Iris pigment epithelial cell (primary cell): Measurements from ENCODE around the gene CSAD.
"Not testable (repeated sequence)": the region's sequence is repeated elsewhere in the genome, so short reads cannot be mapped to it uniquely, and the experiment has no call there.

Source experiments
- DNase-seq: peaks from one replicate; pipeline ENCODE4 v3.0.0-alpha.2; 2011; ENCODE audit warnings: low read depth

Gene CSAD

GRCh38 chr12:53145383-53146260 is 35.1 kb downstream of the CSAD start:
- no peak for DNase-seq

GRCh38 chr12:53143355-53143754 is 37.4 kb downstream of the CSAD start:
- no peak for DNase-seq

DNA sequence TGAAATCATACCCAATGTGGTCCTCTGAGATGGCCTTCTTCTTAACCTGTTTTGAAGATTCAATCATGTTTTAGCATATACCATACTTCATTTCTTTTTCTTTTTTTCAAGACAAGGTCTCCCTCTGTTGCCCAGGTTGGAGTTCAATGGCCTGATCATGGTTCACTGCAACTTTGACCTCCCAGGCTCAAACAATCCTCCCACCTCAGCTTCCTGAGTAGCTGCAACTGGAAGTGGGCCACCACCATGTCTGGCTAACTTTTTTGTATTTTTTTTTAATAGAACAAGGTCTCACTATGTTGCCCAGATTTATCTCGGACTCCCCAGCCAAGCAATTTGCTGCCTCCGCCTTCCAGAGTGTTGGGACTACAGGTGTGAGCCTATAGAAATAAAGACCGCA is 47.0 kb downstream of the CSAD start:
- no peak for DNase-seq

DNA sequence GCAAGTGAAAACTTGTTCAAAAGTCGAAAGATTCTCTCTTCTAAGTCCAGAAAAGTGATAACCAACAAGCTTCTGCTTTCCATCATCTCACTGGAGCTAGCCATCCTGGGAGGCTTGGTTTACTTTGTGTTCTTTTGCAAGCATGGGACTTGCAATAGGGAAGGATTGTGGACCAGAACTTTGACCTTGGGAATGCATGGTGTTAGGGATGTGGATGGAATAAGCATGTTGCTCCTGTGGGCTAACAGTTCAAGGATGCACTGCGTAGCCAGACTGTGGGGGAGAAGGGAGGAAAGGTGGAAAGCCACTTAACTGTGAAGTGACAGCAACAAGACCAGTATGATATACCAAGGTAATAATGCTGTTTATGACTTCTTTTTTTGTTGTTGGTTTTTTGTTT is 48.9 kb downstream of the CSAD start:
- no peak for DNase-seq

GRCh38 chr12:53128780-53129569 is 51.8 kb downstream of the CSAD start:
- no peak for DNase-seq

DNA sequence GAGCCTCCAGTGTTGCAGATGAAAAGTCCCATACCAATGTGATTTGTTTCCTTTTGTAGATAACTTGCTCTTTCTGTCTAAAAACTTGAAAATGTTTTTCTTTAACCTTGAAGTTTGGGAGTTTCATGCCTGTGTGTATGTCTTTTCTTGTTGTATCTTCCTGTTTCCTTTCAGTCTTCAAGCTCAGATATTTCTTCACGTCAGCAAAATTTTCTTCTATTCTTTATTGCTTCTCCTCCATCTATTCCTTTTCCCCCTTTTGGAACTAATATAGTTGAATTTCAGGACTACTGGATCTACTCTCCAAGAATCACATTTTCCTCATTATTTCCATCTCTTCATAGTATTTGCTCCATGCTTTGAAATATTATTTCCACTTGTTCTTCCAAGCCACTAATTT is 53.6 kb downstream of the CSAD start:
- no peak for DNase-seq

DNA sequence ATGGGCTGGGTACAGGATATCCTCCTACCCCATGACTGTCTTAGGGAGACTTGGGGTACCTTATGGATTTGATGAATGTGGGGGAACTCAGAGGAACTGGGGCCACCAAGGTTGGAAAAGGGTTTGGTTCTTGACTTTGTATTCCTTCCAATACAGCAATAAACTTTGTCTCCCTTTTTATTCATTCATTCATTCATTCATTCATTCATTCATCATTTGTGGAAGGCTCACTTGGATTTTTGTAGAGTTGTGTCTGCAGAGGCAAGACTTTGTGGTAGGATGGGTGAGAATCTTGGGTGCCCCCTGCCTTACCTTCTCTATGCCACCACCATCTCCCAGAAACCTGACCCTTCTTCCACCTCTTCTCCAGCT is 56.4 kb downstream of the CSAD start:
- DNase-seq = no peak

DNA sequence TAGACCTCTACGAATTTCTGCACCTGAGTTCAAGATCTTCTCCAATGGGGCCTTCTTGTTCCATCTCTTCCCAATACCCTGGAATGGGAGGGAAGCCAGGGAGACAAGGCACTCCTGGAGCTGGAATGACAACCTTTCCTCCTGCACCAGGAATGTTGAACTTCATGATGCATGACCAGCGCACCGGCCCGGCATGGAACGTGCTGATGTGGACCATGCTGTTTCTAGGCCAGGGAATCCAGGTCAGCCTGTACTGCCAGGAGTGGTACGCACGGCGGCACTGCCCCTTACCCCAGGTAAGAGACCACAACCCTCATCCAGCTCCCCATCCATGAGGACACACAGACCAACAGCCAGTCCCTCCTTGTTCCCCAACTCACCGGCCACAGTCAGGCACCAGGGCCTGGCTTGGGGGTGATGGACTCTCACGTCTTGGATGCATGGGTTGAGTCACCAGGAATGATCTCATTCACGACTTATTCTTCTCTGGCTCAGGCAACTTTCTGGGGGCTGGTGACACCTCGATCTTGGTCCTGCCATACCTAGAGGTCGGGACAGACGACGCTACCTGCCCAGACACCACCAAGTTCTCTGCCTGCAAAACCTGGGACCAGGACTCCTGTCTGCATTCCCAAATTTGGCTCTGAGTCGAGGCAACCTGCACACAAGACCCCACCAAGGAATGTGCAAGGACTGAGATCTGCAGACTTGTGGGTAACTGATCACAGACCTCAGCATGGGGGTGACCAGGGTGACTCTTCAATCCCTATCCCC is 57.0 kb downstream of the CSAD start:
- DNase-seq = peak; percentile 54

GRCh38 chr12:53122961-53123468 is 57.7 kb downstream of the CSAD start:
- DNase-seq = no peak

DNA sequence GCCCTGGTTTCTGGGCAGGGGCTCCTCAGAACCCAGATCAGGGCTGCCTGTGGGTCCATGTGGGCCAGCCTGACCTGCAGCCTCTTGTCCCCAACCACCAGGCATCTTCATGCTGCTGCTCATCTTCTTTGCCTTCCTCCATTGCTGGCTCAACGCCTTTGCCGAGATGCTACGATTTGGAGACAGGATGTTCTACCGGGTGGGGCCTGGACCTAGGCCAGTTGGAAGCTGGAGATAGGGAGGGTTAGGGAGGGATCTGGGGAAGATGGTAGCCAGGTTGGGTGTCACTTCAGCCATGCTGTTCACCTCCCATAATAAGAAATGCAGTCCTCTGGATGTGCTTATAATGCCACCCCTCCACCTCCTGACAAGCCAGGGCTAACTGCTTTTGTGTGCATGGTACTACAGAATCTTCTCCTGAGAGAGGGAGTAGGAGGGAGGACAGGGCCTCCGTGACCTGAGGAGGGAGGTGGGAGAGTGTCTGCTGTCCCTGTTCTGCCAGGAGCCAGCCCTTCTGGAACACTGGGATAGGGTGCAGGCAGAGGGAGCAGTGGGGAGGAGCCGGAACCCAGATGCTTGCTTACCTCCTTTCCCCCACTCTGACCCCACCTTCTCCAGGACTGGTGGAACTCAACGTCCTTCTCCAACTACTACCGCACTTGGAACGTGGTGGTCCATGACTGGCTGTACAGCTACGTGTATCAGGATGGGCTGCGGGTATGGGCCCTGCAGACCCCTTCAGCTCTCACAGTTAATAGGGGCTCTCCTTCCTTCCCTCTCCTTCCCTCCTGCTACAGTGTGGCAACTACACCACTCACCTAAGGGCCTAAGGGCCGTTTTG is 59.8 kb downstream of the CSAD start:
- no peak for DNase-seq

DNA sequence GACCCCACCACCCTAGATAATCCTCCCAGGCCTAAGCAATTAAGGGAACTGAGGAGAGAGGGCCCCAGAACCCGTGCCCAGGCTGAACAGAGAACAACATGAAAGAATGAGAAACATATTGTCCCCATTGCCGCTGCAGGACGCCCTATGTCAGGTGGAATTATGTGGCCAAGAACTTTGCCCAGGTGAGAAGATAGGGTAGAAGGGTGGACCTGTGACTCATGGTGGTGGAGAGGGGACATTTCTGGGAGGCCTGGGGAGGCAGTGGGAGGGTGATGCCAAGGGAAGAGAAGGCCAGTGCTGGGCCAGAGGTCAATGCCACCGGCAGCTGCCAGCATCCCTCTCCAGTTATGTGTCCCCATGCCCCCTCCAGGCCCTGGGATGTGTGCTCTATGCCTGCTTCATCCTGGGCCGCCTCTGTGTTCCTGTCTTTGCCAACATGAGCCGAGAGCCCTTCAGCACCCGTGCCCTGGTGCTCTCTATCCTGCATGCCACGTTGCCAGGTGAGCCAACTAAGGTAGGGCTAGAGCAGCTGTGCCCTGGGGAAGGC is 61.9 kb downstream of the CSAD start:
- DNase-seq = no peak

GRCh38 chr12:53115891-53116648 is 64.7 kb downstream of the CSAD start:
- DNase-seq = no peak

- DNase-seq = no peak
Observed at GRCh38 chr12:53115112-53115890, 65.4 kb downstream of the CSAD start.

- no peak for DNase-seq
Observed at GRCh38 chr12:53113951-53114350, 66.8 kb downstream of the CSAD start.

- no peak for DNase-seq
Observed at GRCh38 chr12:53113136-53113705, 67.5 kb downstream of the CSAD start.

DNA sequence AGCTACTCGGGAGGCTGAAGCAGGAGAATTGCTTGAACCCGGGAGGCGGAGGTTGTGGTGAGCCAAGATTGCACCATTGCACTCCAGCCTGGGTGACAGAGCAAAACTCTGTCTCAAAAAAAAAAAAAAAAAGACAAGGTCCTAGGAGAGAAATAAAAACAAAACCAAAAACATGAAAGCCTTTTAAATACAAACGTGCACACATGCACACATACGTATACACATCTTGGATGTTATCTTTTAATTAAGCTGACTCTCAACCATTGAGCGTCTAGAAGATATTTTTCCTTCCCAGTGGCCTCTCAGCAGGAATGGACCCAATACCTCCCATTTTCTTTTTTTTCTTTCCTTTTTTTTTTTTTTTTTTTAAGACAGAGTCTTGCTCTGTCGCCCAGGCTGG is 68.3 kb downstream of the CSAD start:
- not testable (repeated sequence) for DNase-seq
